ENCODE results near the gene TMEM53.

DNA sequence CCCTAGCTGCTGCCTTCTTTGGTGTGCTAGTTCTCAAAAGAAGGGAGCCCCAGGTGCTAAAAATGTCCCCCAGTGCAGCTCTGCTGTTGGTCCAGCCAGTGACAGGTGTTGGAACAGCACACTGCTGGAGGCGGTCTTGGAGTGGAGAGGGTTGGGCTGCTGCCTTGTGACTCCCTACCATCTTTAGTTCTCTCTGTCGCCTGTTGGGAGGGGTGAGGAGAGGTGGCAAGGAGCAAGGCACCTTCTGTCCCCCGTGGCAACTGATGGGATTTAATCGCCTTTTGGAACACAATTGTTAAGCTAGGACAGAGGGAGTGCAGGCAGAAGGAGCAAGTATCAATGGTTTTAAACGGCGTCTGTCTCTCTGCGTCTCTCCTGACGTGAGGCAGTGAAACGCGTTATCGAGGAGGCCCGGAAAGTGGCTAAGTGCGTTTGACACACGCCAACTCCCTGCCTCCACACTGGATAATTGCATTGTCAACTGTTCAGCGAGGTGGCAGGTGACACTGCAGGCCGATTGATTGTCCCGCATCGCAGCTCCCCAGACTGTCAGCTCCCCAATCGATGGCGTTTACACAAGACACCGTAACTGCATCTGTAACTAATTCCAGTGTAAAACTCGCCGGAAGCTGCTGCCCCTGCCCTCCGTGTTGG is 34.0 kb downstream of the TMEM53 start:
- TF ChIP-seq, protein P1, sequence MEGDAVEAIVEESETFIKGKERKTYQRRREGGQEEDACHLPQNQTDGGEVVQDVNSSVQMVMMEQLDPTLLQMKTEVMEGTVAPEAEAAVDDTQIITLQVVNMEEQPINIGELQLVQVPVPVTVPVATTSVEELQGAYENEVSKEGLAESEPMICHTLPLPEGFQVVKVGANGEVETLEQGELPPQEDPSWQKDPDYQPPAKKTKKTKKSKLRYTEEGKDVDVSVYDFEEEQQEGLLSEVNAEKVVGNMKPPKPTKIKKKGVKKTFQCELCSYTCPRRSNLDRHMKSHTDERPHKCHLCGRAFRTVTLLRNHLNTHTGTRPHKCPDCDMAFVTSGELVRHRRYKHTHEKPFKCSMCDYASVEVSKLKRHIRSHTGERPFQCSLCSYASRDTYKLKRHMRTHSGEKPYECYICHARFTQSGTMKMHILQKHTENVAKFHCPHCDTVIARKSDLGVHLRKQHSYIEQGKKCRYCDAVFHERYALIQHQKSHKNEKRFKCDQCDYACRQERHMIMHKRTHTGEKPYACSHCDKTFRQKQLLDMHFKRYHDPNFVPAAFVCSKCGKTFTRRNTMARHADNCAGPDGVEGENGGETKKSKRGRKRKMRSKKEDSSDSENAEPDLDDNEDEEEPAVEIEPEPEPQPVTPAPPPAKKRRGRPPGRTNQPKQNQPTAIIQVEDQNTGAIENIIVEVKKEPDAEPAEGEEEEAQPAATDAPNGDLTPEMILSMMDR (IDR thresholded peaks at IDR 0.05) = no peak
- TF ChIP-seq POLR2A (IDR thresholded peaks at IDR 0.05) = no peak

Data from heart left ventricle (tissue), 13 donors.